ENCODE results near the gene FBXO46. TPM values are rescaled to one million over a fixed set of nuclear protein-coding genes. Genes with fewer than 3 reads are reported as not detected.

Gene FBXO46
- total and polyA plus RNA-seq, 2 donors, result 6.8 to 18.8 TPM

DNA sequence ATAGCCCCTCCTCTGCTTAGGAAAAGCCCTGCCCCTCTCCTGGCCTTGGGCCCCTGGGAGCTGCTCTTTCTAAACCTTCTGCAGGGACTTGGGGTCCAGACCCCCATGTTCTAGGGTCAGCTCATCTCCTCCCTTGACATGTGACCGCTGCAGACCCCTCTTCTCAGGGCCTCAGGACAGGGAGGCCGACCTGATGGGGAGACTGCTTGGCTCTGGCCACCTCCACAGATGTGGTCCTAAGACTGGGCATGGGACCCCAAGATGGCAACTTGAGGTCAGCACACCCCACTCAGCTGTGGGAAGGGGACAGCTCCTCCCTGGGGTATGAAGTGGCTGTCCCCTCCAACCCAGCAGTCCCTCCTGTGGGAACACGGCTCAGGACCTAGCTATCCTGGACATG is 42.2 kb upstream of the FBXO46 start:
- Histone ChIP-seq H3K36me3 (ENCODE audit: control insufficient read depth in 2 of 2, insufficient read depth in 2 of 2, low read length in 1 of 2) (peaks cover 12 to 18% of the 10 kb centered on the region in 2 donors), H3K27ac (ENCODE audit: low read depth in 1 of 2, low read length in 1 of 2) (no peak overlapping the region), H3K4me3 (ENCODE audit: low read length in 2 of 2) (no peak overlapping the region), H3K9me3 (ENCODE audit: control insufficient read depth in 2 of 2, insufficient read depth in 1 of 2, low read length in 1 of 2) (no peaks in the 10 kb centered on the region), H3K27me3 (ENCODE audit: control insufficient read depth in 2 of 2, insufficient read depth in 1 of 2, low read length in 1 of 2) (peaks cover 6 to 36% of the 10 kb centered on the region in 2 donors), H3K4me1 (ENCODE audit: control insufficient read depth in 2 of 2, insufficient read depth in 2 of 2, low read length in 2 of 2) (peaks cover 7 to 42% of the 10 kb centered on the region in 2 donors)
- no peak for DNase-seq (ENCODE audit: low read depth in 6 of 9, low spot score in 9 of 9)
- 98% methylated on average over 3 of the region's 3 CpGs for WGBS

DNA sequence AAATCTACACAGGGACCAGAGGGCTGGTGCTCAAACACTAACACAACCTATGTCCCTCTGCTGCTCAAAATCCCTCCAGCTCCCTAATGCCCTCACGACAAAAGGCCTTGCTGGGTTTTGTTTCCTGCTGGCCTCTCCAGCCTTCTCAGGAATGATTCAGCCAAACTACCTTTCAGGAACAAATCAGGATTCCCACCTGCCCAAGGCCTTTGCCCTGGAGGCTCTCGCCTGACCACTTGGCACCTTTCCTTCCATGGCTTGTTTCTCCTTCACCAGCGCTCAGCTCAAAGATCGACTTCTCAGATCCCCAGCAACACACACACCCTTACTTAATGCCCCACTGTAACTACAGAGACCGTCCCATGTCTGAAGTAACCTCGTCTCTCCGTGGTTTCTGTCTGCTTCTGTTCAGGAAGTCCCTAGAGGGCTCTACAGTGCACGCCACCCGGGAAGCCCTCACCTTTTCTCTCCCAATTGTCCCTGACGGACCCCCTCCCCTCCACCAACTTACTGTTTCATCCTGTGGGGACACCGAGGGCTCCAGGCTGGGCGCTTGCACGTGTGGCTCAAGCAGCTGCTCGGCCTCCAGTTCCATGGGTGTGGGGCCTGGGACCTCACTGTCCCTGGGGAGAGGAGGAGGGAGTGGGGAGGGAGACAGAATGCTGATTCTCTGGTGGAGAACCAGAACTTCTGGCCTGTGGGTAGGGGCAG is 41.6 kb upstream of the FBXO46 start:
- peaks cover 7 to 11% of the 10 kb centered on the region in 2 donors for H3K36me3 ChIP-seq (ENCODE audit: control insufficient read depth in 2 of 2, insufficient read depth in 2 of 2, low read length in 1 of 2)
- no peak overlapping the region for H3K4me3 ChIP-seq (ENCODE audit: low read length in 2 of 2)
- H3K9me3 ChIP-seq (ENCODE audit: control insufficient read depth in 2 of 2, insufficient read depth in 1 of 2, low read length in 1 of 2), result no peaks in the 10 kb centered on the region
- WGBS, result 69% methylated on average over 14 of the region's 14 CpGs
- no peak for DNase-seq (ENCODE audit: low read depth in 6 of 9, low spot score in 9 of 9)
- H3K27ac ChIP-seq (ENCODE audit: low read depth in 1 of 2, low read length in 1 of 2), result no peak overlapping the region
- H3K27me3 ChIP-seq (ENCODE audit: control insufficient read depth in 2 of 2, insufficient read depth in 1 of 2, low read length in 1 of 2), result peaks cover 12 to 39% of the 10 kb centered on the region in 2 donors
- H3K4me1 ChIP-seq (ENCODE audit: control insufficient read depth in 2 of 2, insufficient read depth in 2 of 2, low read length in 2 of 2), result peaks cover 10 to 47% of the 10 kb centered on the region in 2 donors

DNA sequence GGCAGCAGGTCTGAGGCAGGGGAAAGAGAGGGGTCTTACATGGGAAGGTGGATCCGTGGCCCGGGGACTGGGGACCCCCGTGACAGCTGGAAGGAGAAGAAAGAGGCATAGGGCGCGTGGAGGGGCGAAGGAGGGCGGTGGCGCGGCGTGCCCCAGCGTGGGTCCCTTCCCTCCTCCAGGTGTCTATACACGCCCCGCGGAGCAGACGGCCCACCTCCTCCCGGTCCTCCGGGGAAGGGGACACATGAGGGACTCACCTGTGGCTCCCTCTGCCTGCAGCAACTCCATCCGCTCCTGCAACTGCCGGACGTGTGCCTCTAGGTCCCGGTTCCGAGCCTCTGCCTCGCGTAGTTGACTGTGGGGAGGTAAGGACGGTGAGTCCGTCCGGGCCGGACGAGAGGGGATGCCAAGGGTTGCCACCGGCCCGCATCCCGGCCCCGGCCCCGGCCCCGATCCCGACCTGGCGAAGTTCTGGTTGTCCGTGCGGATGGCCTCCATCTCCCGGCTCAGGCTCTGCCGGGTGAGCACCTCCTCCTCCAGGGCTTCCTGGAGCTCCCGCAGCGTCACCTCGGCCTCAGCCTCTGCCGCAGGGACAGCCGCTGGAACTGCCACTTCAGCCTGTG is 40.7 kb upstream of the FBXO46 start:
- Histone ChIP-seq H3K27me3 (ENCODE audit: control insufficient read depth in 2 of 2, insufficient read depth in 1 of 2, low read length in 1 of 2) (peaks cover 21 to 48% of the 10 kb centered on the region in 2 donors), H3K4me3 (ENCODE audit: low read length in 2 of 2) (no peak overlapping the region), H3K4me1 (ENCODE audit: control insufficient read depth in 2 of 2, insufficient read depth in 2 of 2, low read length in 2 of 2) (peaks cover 10 to 47% of the 10 kb centered on the region in 2 donors), H3K9me3 (ENCODE audit: control insufficient read depth in 2 of 2, insufficient read depth in 1 of 2, low read length in 1 of 2) (no peaks in the 10 kb centered on the region), H3K36me3 (ENCODE audit: control insufficient read depth in 2 of 2, insufficient read depth in 2 of 2, low read length in 1 of 2) (peaks cover 0 to 4% of the 10 kb centered on the region in 2 donors), H3K27ac (ENCODE audit: low read depth in 1 of 2, low read length in 1 of 2) (no peak overlapping the region)
- 91% methylated on average over 46 of the region's 46 CpGs for WGBS
- DNase-seq (ENCODE audit: low read depth in 6 of 9, low spot score in 9 of 9), result no peak

DNA sequence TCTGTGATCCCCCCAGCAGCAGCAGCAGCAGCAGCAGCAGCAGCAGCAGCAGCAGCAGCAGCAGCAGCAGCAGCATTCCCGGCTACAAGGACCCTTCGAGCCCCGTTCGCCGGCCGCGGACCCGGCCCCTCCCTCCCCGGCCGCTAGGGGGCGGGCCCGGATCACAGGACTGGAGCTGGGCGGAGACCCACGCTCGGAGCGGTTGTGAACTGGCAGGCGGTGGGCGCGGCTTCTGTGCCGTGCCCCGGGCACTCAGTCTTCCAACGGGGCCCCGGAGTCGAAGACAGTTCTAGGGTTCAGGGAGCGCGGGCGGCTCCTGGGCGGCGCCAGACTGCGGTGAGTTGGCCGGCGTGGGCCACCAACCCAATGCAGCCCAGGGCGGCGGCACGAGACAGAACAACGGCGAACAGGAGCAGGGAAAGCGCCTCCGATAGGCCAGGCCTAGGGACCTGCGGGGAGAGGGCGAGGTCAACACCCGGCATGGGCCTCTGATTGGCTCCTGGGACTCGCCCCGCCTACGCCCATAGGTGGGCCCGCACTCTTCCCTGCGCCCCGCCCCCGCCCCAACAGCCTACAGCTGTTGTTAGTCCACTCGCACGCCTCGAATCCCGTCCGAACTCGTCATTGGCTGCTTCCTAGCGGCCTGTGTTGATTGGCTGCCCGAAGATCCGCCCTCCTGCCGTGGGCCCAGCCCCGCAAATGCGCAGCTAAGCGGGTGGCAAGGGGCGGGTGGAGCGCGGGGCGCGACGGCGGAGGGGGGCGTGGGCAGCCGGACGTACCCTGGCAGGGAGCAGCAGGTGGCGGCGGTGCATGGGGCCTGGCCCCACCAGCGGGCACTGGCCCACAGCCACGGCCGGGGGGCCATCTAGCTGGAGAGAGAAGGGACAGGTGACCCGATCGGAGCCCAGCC is 39.8 kb upstream of the FBXO46 start:
- peak overlapping the region; percentile 92 to 97 for H3K27ac ChIP-seq (ENCODE audit: low read depth in 1 of 2, low read length in 1 of 2)
- H3K4me3 ChIP-seq (ENCODE audit: low read length in 2 of 2), result peak overlapping the region; percentile 61 to 70
- H3K36me3 ChIP-seq (ENCODE audit: control insufficient read depth in 2 of 2, insufficient read depth in 2 of 2, low read length in 1 of 2), result peaks cover 0 to 4% of the 10 kb centered on the region in 2 donors
- peaks cover 31 to 57% of the 10 kb centered on the region in 2 donors for H3K27me3 ChIP-seq (ENCODE audit: control insufficient read depth in 2 of 2, insufficient read depth in 1 of 2, low read length in 1 of 2)
- H3K9me3 ChIP-seq (ENCODE audit: control insufficient read depth in 2 of 2, insufficient read depth in 1 of 2, low read length in 1 of 2), result no peaks in the 10 kb centered on the region
- H3K4me1 ChIP-seq (ENCODE audit: control insufficient read depth in 2 of 2, insufficient read depth in 2 of 2, low read length in 2 of 2), result peaks cover 10 to 47% of the 10 kb centered on the region in 2 donors
- DNase-seq (ENCODE audit: low read depth in 6 of 9, low spot score in 9 of 9), result peak; percentile 82 to 97 (median 91)
- WGBS, result 2% methylated on average over 79 of the region's 79 CpGs

DNA sequence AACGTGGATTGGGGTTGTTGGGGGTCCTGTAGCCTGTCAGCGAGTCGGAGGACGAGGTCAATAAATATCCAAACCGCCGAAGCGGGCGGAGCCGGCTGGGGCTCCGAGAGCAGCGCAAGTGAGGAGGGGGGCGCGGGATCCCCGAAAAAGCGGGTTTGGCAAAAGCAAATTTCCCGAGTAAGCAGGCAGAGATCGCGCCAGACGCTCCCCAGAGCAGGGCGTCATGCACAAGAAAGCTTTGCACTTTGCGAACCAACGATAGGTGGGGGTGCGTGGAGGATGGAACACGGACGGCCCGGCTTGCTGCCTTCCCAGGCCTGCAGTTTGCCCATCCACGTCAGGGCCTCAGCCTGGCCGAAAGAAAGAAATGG is 39.1 kb upstream of the FBXO46 start:
- H3K4me1 ChIP-seq (ENCODE audit: control insufficient read depth in 2 of 2, insufficient read depth in 2 of 2, low read length in 2 of 2), result peaks cover 10 to 47% of the 10 kb centered on the region in 2 donors
- peaks cover 35 to 64% of the 10 kb centered on the region in 2 donors for H3K27me3 ChIP-seq (ENCODE audit: control insufficient read depth in 2 of 2, insufficient read depth in 1 of 2, low read length in 1 of 2)
- H3K4me3 ChIP-seq (ENCODE audit: low read length in 2 of 2), result peak overlapping the region; percentile 61 to 70
- H3K9me3 ChIP-seq (ENCODE audit: control insufficient read depth in 2 of 2, insufficient read depth in 1 of 2, low read length in 1 of 2), result no peaks in the 10 kb centered on the region
- peak in 6 of 9 donors; percentile 30 to 82 (median 60) for DNase-seq (ENCODE audit: low read depth in 6 of 9, low spot score in 9 of 9)
- peaks cover 0 to 4% of the 10 kb centered on the region in 2 donors for H3K36me3 ChIP-seq (ENCODE audit: control insufficient read depth in 2 of 2, insufficient read depth in 2 of 2, low read length in 1 of 2)
- under 1% methylated on average over 28 of the region's 28 CpGs for WGBS
- peak overlapping the region; percentile 92 to 97 for H3K27ac ChIP-seq (ENCODE audit: low read depth in 1 of 2, low read length in 1 of 2)

DNA sequence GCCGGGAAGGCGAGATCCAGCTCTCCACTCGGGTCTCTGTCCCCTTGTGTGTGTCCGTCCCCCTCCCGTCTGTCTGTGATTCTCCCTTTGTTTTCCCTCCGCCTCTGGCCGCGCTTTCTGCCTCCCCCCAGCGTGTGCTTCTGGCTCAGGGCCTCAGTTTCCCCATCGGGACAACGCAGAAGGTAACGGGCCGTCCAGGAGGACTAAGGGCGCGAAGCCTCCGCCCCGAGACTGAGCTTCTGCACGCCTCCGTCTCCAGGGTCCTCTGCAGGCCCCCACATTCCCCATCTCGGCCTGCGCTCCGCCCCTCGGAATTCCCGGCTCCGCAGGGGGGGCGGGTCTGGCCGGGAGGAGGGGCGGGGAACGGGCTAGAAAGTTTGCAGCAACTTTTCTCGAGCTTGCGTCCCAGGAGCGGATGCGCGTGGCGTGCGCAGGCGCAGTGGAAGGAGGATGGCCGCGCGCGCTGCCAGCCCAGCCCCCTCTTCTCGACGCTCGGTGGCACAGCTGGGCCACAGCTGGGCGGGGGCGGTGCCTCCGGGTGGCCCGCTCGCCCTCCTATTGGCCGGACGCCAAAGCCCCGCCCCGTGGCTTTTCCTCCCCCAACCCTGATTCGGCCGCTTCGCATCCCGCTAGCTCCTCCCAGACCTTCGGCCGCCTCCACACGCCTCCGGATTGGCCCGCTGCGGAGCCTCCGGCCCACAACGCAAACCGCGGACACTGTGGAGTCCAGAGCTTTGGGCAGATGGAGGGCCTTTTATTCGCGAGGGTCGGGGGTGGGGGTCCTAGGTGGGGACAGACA is 38.5 kb upstream of the FBXO46 start, which contains the start of gene SIX5:
Gene SIX5, minus strand, starts transcription at position 269 of the 799 bp plus-strand sequence. CDS start 408 bp downstream, outside the sequence.
- H3K4me3 ChIP-seq (ENCODE audit: low read length in 2 of 2), result peak within 1 kb of the TSS; percentile 61 to 70
- H3K4me1 ChIP-seq (ENCODE audit: control insufficient read depth in 2 of 2, insufficient read depth in 2 of 2, low read length in 2 of 2), result peaks cover 10 to 47% of the 10 kb centered on the region in 2 donors
- under 1% methylated on average over 70 of the region's 70 CpGs for WGBS
- no peaks in the 10 kb centered on the region for H3K9me3 ChIP-seq (ENCODE audit: control insufficient read depth in 2 of 2, insufficient read depth in 1 of 2, low read length in 1 of 2)
- peak; percentile 82 to 98 (median 95) for DNase-seq (ENCODE audit: low read depth in 6 of 9, low spot score in 9 of 9)
- H3K27ac ChIP-seq (ENCODE audit: low read depth in 1 of 2, low read length in 1 of 2), result peak within 1 kb of the TSS; percentile 92 to 97
- H3K27me3 ChIP-seq (ENCODE audit: control insufficient read depth in 2 of 2, insufficient read depth in 1 of 2, low read length in 1 of 2), result peaks cover 38 to 70% of the 10 kb centered on the region in 2 donors
- H3K36me3 ChIP-seq (ENCODE audit: control insufficient read depth in 2 of 2, insufficient read depth in 2 of 2, low read length in 1 of 2), result peaks cover 0 to 4% of the 10 kb centered on the region in 2 donors

DNA sequence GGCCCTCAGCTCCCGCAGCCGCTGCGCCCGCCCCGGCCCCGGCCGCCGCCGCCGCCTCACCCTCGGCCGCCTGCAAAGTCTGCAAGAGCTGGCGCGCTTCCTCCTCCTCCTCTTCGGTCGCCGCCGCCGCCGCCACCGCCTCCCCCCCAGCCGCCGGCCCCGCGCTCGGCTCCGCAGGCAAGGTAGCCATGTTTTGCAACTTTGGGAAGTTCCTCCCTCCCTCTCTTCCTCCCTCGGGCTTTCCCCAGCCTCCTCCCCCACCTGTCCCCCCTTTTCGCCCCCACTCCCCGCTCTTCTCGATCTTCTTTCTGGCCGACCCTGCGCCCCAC is 37.9 kb upstream of the FBXO46 start:
- peak overlapping the region; percentile 61 to 70 for H3K4me3 ChIP-seq (ENCODE audit: low read length in 2 of 2)
- no peaks in the 10 kb centered on the region for H3K9me3 ChIP-seq (ENCODE audit: control insufficient read depth in 2 of 2, insufficient read depth in 1 of 2, low read length in 1 of 2)
- H3K27ac ChIP-seq (ENCODE audit: low read depth in 1 of 2, low read length in 1 of 2), result peak overlapping the region; percentile 77 to 82
- H3K36me3 ChIP-seq (ENCODE audit: control insufficient read depth in 2 of 2, insufficient read depth in 2 of 2, low read length in 1 of 2), result peaks cover 0 to 4% of the 10 kb centered on the region in 2 donors
- H3K27me3 ChIP-seq (ENCODE audit: control insufficient read depth in 2 of 2, insufficient read depth in 1 of 2, low read length in 1 of 2), result peaks cover 38 to 76% of the 10 kb centered on the region in 2 donors
- H3K4me1 ChIP-seq (ENCODE audit: control insufficient read depth in 2 of 2, insufficient read depth in 2 of 2, low read length in 2 of 2), result peaks cover 10 to 46% of the 10 kb centered on the region in 2 donors
- WGBS, result 2% methylated on average over 31 of the region's 33 CpGs
- DNase-seq (ENCODE audit: low read depth in 6 of 9, low spot score in 9 of 9), result peak in 1 of 9 donors; percentile 50

DNA sequence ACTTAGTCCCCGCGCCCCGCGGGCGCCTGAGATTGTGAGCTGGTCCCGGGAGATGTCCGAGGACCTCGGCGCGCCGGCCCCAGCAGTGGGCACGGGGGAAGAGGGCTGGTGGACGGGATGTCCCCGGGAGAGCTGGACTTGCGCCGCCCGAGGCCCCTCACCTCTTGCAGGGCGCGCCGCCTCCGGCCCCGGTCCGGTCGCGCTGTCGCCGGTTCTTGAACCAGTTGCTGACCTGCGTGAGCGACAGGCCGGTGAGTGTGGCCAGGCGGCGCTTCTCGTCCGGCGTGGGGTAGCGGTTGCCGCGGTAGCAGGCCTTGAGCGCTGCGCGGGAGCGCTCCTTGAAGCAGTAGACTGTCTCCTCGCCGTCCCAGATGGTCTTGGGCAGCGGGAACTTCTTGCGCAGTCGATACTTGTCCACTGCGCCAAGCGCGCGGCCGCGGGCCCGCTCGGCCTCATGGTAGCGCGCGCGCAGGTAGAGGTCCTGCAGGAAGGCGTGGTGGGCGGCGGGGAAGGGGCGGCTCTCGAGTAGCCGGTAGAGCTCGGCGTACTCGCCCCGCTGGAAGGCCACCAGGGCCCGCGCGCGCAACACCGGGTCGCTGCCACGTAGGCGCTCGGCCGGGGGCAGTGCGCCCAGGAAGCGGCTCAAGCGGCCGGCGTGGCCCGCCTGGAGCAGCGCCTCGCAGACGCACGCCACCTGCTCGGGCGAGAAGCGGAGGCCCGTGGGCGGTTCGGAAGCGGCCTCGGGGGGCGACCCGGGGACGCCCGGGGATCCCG is 37.4 kb upstream of the FBXO46 start:
- Histone ChIP-seq H3K4me1 (ENCODE audit: control insufficient read depth in 2 of 2, insufficient read depth in 2 of 2, low read length in 2 of 2) (peaks cover 10 to 42% of the 10 kb centered on the region in 2 donors), H3K36me3 (ENCODE audit: control insufficient read depth in 2 of 2, insufficient read depth in 2 of 2, low read length in 1 of 2) (peaks cover 0 to 4% of the 10 kb centered on the region in 2 donors), H3K9me3 (ENCODE audit: control insufficient read depth in 2 of 2, insufficient read depth in 1 of 2, low read length in 1 of 2) (no peaks in the 10 kb centered on the region), H3K27ac (ENCODE audit: low read depth in 1 of 2, low read length in 1 of 2) (peak overlapping the region in 1 of 2 donors; percentile 55), H3K4me3 (ENCODE audit: low read length in 2 of 2) (peak overlapping the region; percentile 26 to 61), H3K27me3 (ENCODE audit: control insufficient read depth in 2 of 2, insufficient read depth in 1 of 2, low read length in 1 of 2) (peaks cover 38 to 81% of the 10 kb centered on the region in 2 donors)
- peak in 2 of 9 donors; percentile 16 to 32 for DNase-seq (ENCODE audit: low read depth in 6 of 9, low spot score in 9 of 9)
- 4% methylated on average over 102 of the region's 102 CpGs for WGBS

Measured in thymus (tissue), 11 donors.